Parathyroid adenoma (tissue), 2 donors: ENCODE results near the gene RTP1.

Experiments used
- H2AFZ ChIP-seq: fragments of 300-600 bp; sonication (generic); one replicate; pipeline ENCODE4 v1.7.0; 2017; ENCODE audit warnings: antibody characterized with exemption, mild to moderate bottlenecking
- H3K27ac ChIP-seq: fragments of 300-600 bp; sonication (generic); one replicate; pipeline ENCODE4 v1.7.0; 2017
- H3K27me3 ChIP-seq: fragments of 300-600 bp; sonication (generic); one replicate; pipeline ENCODE4 v1.7.0; 2017; ENCODE audit warnings: low read length; ENCODE audit not compliant: control insufficient read depth, insufficient read depth
- H3K36me3 ChIP-seq: fragments of 300-600 bp; sonication (generic); one replicate; pipeline ENCODE4 v1.7.0; 2017; ENCODE audit warnings: low read length; ENCODE audit not compliant: control insufficient read depth, insufficient read depth
- H3K4me1 ChIP-seq: fragments of 300-600 bp; sonication (generic); one replicate; pipeline ENCODE4 v1.7.0; 2017; ENCODE audit warnings: control low read depth
- H3K4me2 ChIP-seq: fragments of 300-600 bp; sonication (generic); one replicate; pipeline ENCODE4 v1.7.0; 2017; ENCODE audit warnings: low read length
- H3K4me3 ChIP-seq: fragments of 300-600 bp; sonication (generic); one replicate; pipeline ENCODE4 v1.7.0; 2017; ENCODE audit warnings: low read depth, low read length
- H3K79me2 ChIP-seq: fragments of 300-600 bp; sonication (generic); one replicate; pipeline ENCODE4 v1.7.0; 2017; ENCODE audit warnings: control low read depth
- H3K9ac ChIP-seq: fragments of 300-600 bp; sonication (generic); one replicate; pipeline ENCODE4 v1.7.0; 2017; ENCODE audit warnings: mild to moderate bottlenecking
- H3K9me3 ChIP-seq: fragments of 300-600 bp; sonication (generic); one replicate; pipeline ENCODE4 v1.7.0; 2017; ENCODE audit warnings: low read length; ENCODE audit not compliant: control insufficient read depth
- TF ChIP-seq, protein P1 (sequence below): fragments of 300-600 bp; sonication (generic); IDR thresholded peaks from one replicate; pipeline ENCODE4 v1.7.0; 2017; ENCODE audit warnings: antibody characterized with exemption, mild to moderate bottlenecking
- donor health status: primary hyperparathyroidism.

RTP1 gene

DNA sequence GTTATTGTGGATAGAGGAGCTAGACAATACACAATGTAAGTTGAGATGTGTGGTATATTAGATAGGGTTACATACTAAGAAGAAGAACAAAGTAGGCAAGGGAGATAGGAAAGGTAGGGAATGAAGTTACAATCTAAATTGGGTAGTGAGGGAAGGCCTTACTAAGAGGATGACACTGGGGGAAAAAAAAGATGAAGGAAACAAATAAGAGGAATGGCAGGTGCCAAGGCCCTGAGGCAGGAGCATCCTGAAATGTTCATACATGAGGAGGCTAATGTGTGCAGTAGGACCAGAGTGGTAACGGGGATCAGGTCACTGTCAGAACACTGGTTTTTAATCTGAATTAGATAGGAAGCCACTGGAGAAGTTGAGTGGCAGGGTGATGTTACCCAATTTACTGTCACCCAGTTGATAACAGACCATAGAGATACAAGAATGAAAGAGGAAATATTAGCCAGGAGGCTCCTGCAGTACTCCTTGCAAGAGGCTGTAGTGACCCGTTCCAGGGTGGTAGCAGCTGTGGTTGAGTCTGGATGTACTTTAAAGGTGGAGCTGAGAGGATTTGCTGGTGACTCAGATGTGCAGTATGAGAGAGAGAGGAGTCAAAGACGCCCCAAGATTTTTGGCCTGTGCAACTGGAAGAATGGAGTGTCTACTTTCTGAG, 14.4 kb downstream of the RTP1 start:
- Histone ChIP-seq H3K27ac (no peak overlapping the region), H3K27me3 (no peaks in the 10 kb centered on the region), H3K79me2 (no peaks in the 10 kb centered on the region), H3K4me1 (no peaks in the 10 kb centered on the region), H2AFZ (no peak overlapping the region), H3K36me3 (no peaks in the 10 kb centered on the region), H3K4me2 (no peak overlapping the region), H3K9ac (no peak overlapping the region), H3K4me3 (no peak overlapping the region), H3K9me3 (no peaks in the 10 kb centered on the region)
- TF ChIP-seq, protein P1, sequence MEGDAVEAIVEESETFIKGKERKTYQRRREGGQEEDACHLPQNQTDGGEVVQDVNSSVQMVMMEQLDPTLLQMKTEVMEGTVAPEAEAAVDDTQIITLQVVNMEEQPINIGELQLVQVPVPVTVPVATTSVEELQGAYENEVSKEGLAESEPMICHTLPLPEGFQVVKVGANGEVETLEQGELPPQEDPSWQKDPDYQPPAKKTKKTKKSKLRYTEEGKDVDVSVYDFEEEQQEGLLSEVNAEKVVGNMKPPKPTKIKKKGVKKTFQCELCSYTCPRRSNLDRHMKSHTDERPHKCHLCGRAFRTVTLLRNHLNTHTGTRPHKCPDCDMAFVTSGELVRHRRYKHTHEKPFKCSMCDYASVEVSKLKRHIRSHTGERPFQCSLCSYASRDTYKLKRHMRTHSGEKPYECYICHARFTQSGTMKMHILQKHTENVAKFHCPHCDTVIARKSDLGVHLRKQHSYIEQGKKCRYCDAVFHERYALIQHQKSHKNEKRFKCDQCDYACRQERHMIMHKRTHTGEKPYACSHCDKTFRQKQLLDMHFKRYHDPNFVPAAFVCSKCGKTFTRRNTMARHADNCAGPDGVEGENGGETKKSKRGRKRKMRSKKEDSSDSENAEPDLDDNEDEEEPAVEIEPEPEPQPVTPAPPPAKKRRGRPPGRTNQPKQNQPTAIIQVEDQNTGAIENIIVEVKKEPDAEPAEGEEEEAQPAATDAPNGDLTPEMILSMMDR, result no peak

DNA sequence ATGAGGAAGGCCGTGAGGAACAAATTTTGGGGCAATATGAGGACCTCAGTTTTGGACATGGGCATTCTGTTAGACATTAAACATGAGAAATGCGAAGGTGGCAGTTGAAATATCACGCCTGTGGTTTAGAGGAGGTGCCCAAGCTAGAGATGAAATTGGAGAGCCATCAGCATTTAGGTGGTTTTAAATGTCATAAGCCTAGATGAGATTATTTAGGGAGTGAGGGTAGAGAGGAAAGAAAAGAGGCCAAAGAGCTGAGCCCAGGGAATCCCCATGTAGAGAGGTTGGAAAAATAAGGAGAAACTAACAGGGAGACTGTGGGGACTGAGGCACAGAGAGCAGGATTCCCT, 14.9 kb downstream of the RTP1 start:
- Histone ChIP-seq H3K27ac (no peak overlapping the region), H3K4me1 (no peaks in the 10 kb centered on the region), H2AFZ (no peak overlapping the region)

DNA sequence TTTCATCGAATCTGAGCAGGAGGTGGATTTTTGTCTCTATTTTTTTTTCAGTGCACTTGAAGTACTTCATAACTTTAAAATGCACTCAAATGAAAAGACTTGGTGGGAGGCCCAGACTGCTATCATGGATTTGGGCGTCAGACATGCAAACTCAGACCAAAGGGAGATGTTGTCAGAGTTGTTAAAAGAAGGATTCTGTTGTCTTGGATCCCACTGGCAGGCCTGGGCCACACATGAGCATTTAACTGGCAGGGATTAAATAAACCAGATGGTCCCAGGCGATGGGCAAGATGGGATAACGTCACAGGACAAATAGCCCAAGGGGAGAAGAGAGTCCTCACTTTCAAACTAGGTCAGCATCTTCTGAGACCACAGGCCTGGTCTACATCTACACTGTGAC, 15.4 kb downstream of the RTP1 start:
- Histone ChIP-seq H3K27me3 (no peaks in the 10 kb centered on the region), H3K4me2 (no peak overlapping the region), H3K9ac (no peak overlapping the region), H3K27ac (no peak overlapping the region), H3K4me3 (no peak overlapping the region), H3K4me1 (no peaks in the 10 kb centered on the region), H3K9me3 (no peaks in the 10 kb centered on the region), H2AFZ (no peak overlapping the region), H3K36me3 (no peaks in the 10 kb centered on the region), H3K79me2 (no peaks in the 10 kb centered on the region)
- TF ChIP-seq, protein P1, result no peak

More for the DNA sequence above, 14.9 kb downstream of the RTP1 start:
- H3K9me3 ChIP-seq, result no peaks in the 10 kb centered on the region
- no peaks in the 10 kb centered on the region for H3K79me2 ChIP-seq
- no peak overlapping the region for H3K4me2 ChIP-seq
- no peaks in the 10 kb centered on the region for H3K36me3 ChIP-seq
- H3K27me3 ChIP-seq, result no peaks in the 10 kb centered on the region
- TF ChIP-seq, protein P1, result no peak
- no peak overlapping the region for H3K4me3 ChIP-seq
- no peak overlapping the region for H3K9ac ChIP-seq

DNA sequence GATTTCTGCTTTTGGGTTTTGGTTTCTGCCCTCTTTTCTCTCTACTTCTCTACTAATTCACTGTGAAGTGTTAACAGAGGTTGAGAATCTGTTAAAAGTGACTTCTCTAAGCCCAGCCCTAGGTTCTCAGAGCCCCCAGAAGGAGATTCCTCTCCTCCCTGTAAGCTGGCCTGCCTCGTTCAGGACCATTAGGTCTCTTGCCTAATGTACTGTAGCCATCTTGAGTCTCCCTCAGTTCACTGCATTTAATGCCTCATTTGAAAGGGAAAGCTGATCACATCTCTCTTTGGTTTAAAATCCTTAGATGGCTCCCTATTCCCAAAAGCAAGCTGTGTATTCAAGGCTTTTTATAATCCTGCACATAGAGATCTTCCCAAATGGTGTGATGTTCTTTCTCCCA, 16.3 kb downstream of the RTP1 start:
- Histone ChIP-seq H3K4me2 (no peak overlapping the region), H3K4me3 (no peak overlapping the region), H3K27me3 (no peaks in the 10 kb centered on the region), H3K79me2 (no peaks in the 10 kb centered on the region), H2AFZ (no peak overlapping the region), H3K36me3 (no peaks in the 10 kb centered on the region), H3K9ac (no peak overlapping the region), H3K9me3 (no peaks in the 10 kb centered on the region), H3K4me1 (no peaks in the 10 kb centered on the region), H3K27ac (no peak overlapping the region)
- TF ChIP-seq, protein P1, result no peak

DNA sequence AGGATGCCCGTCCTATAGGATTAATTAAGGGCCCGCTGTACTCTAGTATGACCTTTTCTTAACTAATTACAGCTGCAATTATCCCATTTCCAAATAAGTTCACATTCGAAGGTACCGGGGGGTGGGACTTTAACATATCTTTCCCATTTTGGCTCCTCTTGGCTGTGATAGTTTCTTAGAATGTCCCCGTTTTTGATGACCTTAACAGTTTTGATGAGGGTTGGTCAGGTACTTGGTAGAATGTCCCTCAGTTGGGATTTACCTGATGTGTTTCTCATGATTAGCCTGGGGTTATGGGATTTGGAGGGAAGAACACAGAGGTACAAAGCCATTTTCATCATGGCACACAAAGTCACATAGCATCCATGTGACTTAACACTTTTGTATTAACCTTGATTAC, 18.2 kb downstream of the RTP1 start:
- Histone ChIP-seq H3K4me3 (no peak overlapping the region), H3K27me3 (no peaks in the 10 kb centered on the region), H3K36me3 (no peaks in the 10 kb centered on the region), H3K4me1 (no peaks in the 10 kb centered on the region), H3K9ac (no peak overlapping the region), H3K4me2 (no peak overlapping the region), H3K9me3 (no peaks in the 10 kb centered on the region), H3K79me2 (no peaks in the 10 kb centered on the region), H3K27ac (no peak overlapping the region), H2AFZ (no peak overlapping the region)
- TF ChIP-seq, protein P1, result no peak
